Left lung (tissue), 10 donors: ENCODE results near the gene MESP1. TPM values are rescaled to one million over a fixed set of nuclear protein-coding genes. Genes with fewer than 3 reads are reported as not detected.

Experiments used
- ATAC-seq: fragments of 200-7000 bp; cut with Tn5 transposase; one replicate; pipeline ENCODE4 v1.9.1; 2020; ENCODE audit warnings: moderate library complexity
- DNase-seq, 4 donors: peaks; one replicate each; pipeline ENCODE4 v3.0.0-alpha.2; 2013 to 2020
- H3K27ac ChIP-seq, 2 donors: fragments of 200-600 bp; sonication (generic) in 1 of 2; one replicate each; pipeline versions ENCODE4 v1.5.0 to v1.8.0; 2020 to 2021
- H3K27me3 ChIP-seq, 2 donors: fragments of 200-600 bp; sonication (generic) in 1 of 2; one replicate each; pipeline versions ENCODE4 v1.5.0 to v1.8.0; 2020 to 2021
- H3K36me3 ChIP-seq, 2 donors: fragments of 200-600 bp; sonication (generic) in 1 of 2; one replicate each; pipeline versions ENCODE4 v1.5.0 to v1.8.0; 2020 to 2021
- H3K4me1 ChIP-seq, 2 donors: fragments of 200-600 bp; one replicate each; pipeline ENCODE4 v1.8.0; 2021
- H3K4me3 ChIP-seq, 2 donors: fragments of 200-600 bp; sonication (generic) in 1 of 2; one replicate each; pipeline versions ENCODE4 v1.5.0 to v1.8.0; 2020 to 2021; ENCODE audit warnings: mild to moderate bottlenecking in 1 of 2
- H3K9me3 ChIP-seq, 2 donors: fragments of 200-600 bp; sonication (generic) in 1 of 2; one replicate each; pipeline versions ENCODE4 v1.5.0 to v1.8.0; 2020 to 2021
- intact Hi-C, 2 donors: fragments of 100-400 bp; cut with DNase I; formaldehyde crosslinking; loops; one replicate each; pipeline versions ENCODE4 v1.11.2 to v1.14.2; 2022
- polyA plus RNA-seq, 6 donors: library from polyadenylated mRNA; unstranded; fragments of 120-200 nt; gene quantifications; one replicate each; pipeline ENCODE4 v1.2.1, GENCODE V29; 2013; ENCODE audit not compliant: insufficient read length in 6 of 6
- total RNA-seq, 2 donors: library from RNA; stranded (reverse); fragmentation: NEBNext Ultra II Directional; extraction: Animal tissue kit (Norgen Biotek cat#: 25700); gene quantifications; one replicate each; pipeline ENCODE4 v1.2.1, GENCODE V29; 2021
- TF ChIP-seq, protein P1 (sequence below), 2 donors: fragments of 200-600 bp; sonication (generic) in 1 of 2; IDR thresholded peaks; one replicate each; pipeline versions ENCODE4 v1.5.0 to v1.8.0; 2021; ENCODE audit warnings: antibody characterized with exemption in 2 of 2
- donor health status: DM: no; HTN: yes; CAD: no.
- donor health status: DM: no; HTN: no; CAD: no.

MESP1 gene
- total and polyA plus RNA-seq, 8 donors = 0.18 to 4.2 (median 0.37) TPM

DNA sequence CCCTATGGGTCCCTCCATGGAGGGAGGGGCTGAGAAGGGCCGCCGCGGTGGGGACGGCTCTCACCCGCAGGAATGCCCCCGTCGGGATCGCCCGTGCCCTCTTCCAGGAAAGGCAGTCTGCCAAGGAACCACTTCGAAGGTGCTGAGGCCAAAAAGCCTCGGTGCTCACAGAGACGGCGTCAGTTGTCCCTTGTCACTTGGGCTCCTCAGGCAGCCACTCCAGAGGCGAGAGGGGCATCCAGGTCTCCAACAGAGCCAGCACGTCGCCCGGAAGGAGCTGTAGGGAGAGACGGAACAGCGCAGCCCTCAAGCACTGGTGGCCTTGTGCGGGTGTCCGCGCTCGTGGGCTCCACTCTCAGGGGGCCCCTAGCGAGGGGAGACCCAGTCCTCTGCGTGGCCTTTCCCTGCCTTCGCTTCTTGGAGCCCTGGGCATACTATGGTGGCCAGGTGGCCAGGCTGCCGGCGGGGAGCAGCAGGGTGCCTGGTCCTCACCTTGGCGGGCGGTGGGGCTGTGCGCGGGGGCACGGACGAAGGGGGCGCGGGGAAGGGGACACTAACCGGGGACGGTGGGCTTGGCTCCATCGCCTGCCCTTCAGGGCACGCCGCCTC, 994 bp downstream of the MESP1 start:
- intact Hi-C loops = no loop called here
- peak overlapping the region; percentile 56 to 69 for H3K4me3 ChIP-seq
- ATAC-seq (peak; percentile 26), DNase-seq (peak in 2 of 4 donors; percentile 47 to 82)
- peaks cover 10 to 63% of the 10 kb centered on the region in 2 donors for H3K27me3 ChIP-seq
- no peak overlapping the region for H3K27ac ChIP-seq
- H3K9me3 ChIP-seq = no peaks in the 10 kb centered on the region
- H3K4me1 ChIP-seq = peaks cover 4 to 17% of the 10 kb centered on the region in 2 donors
- TF ChIP-seq, protein P1, sequence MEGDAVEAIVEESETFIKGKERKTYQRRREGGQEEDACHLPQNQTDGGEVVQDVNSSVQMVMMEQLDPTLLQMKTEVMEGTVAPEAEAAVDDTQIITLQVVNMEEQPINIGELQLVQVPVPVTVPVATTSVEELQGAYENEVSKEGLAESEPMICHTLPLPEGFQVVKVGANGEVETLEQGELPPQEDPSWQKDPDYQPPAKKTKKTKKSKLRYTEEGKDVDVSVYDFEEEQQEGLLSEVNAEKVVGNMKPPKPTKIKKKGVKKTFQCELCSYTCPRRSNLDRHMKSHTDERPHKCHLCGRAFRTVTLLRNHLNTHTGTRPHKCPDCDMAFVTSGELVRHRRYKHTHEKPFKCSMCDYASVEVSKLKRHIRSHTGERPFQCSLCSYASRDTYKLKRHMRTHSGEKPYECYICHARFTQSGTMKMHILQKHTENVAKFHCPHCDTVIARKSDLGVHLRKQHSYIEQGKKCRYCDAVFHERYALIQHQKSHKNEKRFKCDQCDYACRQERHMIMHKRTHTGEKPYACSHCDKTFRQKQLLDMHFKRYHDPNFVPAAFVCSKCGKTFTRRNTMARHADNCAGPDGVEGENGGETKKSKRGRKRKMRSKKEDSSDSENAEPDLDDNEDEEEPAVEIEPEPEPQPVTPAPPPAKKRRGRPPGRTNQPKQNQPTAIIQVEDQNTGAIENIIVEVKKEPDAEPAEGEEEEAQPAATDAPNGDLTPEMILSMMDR (IDR thresholded peaks at IDR 0.05) = no peak
- H3K36me3 ChIP-seq = no peaks in the 10 kb centered on the region

DNA sequence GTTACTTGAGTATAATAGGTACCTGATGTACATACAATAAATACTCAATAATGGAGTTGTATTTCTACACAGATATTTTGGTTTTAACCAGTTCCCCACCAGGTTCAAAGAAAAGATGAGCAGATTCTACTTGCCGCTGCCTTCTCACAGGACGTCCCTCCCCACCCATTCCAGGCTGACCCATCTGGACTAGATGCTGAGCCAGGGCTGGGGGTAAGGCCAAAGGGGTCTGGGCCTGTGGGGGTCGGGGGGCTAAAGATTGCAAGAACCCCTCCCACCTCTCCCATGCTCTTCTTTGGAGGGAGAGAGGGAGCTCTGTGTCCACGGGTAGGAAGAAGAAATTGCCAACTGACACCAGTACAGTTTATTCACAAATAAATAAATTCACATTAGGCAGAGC, 1.5 kb downstream of the MESP1 start:
- DNase-seq (no peak), ATAC-seq (no peak)
- H3K36me3 ChIP-seq = no peaks in the 10 kb centered on the region
- peak overlapping the region; percentile 56 to 69 for H3K4me3 ChIP-seq
- H3K27ac ChIP-seq = no peak overlapping the region
- peaks cover 4 to 17% of the 10 kb centered on the region in 2 donors for H3K4me1 ChIP-seq
- peaks cover 10 to 68% of the 10 kb centered on the region in 2 donors for H3K27me3 ChIP-seq
- no peaks in the 10 kb centered on the region for H3K9me3 ChIP-seq
- TF ChIP-seq, protein P1 (IDR thresholded peaks at IDR 0.05) = no peak
- intact Hi-C loops = no loop called here

DNA sequence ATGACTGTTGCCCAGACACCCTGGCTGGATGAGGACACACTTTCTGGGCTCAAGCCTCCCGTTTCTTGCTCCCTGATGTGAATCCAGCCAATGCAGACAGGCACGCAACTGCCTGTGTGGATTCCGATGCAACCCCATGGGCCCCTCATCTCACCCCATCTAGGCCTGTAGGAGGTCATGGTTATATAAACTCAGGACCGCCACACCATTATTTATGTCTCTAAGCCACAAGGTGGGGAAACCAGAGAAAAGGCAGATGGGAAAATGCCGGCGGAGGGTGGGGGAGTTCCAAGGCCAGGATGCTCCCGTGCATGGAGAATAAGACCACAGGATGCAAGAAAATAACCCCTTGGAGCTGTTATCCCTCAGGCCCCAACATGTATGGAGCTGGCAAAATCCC, 2.0 kb downstream of the MESP1 start:
- intact Hi-C loops = no loop called here

DNA sequence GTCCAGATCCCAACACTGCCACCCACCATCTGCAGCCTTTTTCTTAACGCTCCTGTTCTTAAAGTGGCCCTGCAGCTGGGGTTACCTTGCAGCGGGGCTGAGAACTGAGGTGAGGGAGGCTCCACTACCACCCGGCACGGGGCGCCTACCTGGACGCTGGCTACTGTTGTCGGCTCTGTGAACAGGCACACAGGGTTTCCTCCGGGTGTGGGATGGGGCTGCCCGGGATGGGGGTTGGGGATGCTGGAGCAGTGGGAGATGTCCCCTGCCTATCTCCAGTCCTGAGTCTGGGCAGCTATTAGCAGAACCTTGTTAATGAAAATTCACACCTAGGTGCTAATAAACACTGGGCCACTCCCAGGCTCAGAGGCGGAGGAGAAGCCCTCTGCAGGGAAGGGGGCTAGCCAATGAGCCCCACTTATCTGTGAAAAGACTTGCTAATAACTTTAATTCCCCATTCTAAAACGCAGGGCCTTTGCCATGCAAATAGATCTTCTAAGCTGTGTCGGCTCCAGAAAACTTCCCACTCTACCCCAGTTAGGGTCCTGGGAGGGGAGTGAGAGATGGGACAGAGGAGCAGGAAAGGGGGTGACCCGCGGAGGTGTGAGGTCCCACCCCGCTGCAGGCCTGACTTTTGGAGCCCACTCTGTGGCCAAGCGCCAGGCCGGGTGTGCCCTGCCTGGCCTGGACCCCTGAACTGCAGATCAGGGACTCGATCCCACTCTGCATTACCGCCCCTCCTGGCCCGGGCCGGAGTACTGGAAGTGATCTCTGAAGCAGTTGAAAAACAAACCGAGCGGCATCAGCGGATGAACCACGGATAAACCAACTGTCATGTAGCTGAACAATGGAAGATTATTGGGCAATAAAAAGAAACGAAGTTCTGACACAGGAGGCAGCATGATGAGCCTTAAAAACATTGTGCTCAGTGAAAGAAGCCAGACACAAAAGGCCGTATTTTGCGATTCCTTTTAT, 3.1 kb downstream of the MESP1 start:
- intact Hi-C loops = no loop called here

More for the DNA sequence above, 2.0 kb downstream of the MESP1 start:
- ATAC-seq = no peak
- no peak overlapping the region for H3K27ac ChIP-seq
- H3K4me1 ChIP-seq = peaks cover 4 to 17% of the 10 kb centered on the region in 2 donors
- peaks cover 10 to 68% of the 10 kb centered on the region in 2 donors for H3K27me3 ChIP-seq
- no peaks in the 10 kb centered on the region for H3K36me3 ChIP-seq
- no peaks in the 10 kb centered on the region for H3K9me3 ChIP-seq
- H3K4me3 ChIP-seq = no peak overlapping the region
- DNase-seq = no peak
- TF ChIP-seq, protein P1 (IDR thresholded peaks at IDR 0.05) = no peak

More for the DNA sequence above, 3.1 kb downstream of the MESP1 start:
- ATAC-seq = no peak
- Histone ChIP-seq H3K4me1 (peaks cover 4 to 17% of the 10 kb centered on the region in 2 donors), H3K4me3 (no peak overlapping the region), H3K27me3 (peaks cover 10 to 61% of the 10 kb centered on the region in 2 donors), H3K9me3 (no peaks in the 10 kb centered on the region), H3K36me3 (no peaks in the 10 kb centered on the region), H3K27ac (no peak overlapping the region)
- peak in 1 of 4 donors; percentile 75 for DNase-seq
- TF ChIP-seq, protein P1 (IDR thresholded peaks at IDR 0.05) = no peak
